PC-9 (cell line): ENCODE measurements around the gene SPINT1. TPM values are rescaled to one million over a fixed set of nuclear protein-coding genes. Genes with fewer than 3 reads are reported as not detected.

Experiments used
- BruUV-seq: library from RNA; stranded (reverse); fragments of 400-500 nt; replicated peaks from 2 replicates; lab custom pipeline; 2021; lab: Mats Ljungman, UMichigan
- CTCF ChIA-PET: fragments of 300-600 bp; sonication (Branson Sonifier 250); formaldehyde crosslinking; loops from one replicate; lab custom pipeline; 2022; ENCODE audit warnings: antibody characterized with exemption; lab: Charles Lee
- POLR2A ChIA-PET: fragments of 300-600 bp; sonication (Branson Sonifier 250); formaldehyde crosslinking; loops from one replicate; lab custom pipeline; 2022; ENCODE audit warnings: antibody characterized with exemption; ENCODE audit not compliant: unreplicated experiment; lab: Charles Lee
- DNase-seq, 2 experiments: peaks; one replicate each; pipeline versions ENCODE4 v3.0.0 to v3.0.0-alpha.2; 2015 to 2022; ENCODE audit warnings: mixed read lengths in 1 of 2
- H2AFZ ChIP-seq: fragments of 200-600 bp; sonication (generic); 2 replicates; pipeline ENCODE4 v1.8.1; 2017; ENCODE audit warnings: antibody characterized with exemption
- H3F3A ChIP-seq: fragments of 200-600 bp; sonication (generic); 2 replicates; pipeline ENCODE4 v1.8.1; 2017; ENCODE audit warnings: antibody characterized with exemption, mild to moderate bottlenecking, low read depth; ENCODE audit not compliant: insufficient read depth
- H3K27ac ChIP-seq: fragments of 200-600 bp; sonication (generic); 2 replicates; pipeline ENCODE4 v1.6.1; 2016; ENCODE audit warnings: mixed run types
- H3K27me3 ChIP-seq: fragments of 200-600 bp; sonication (generic); 2 replicates; pipeline ENCODE4 v1.6.1; 2016; ENCODE audit warnings: low read depth, mixed run types; ENCODE audit not compliant: insufficient read depth
- H3K36me3 ChIP-seq: fragments of 200-600 bp; sonication (generic); 2 replicates; pipeline ENCODE4 v1.6.1; 2016; ENCODE audit warnings: low read depth, mixed run types
- H3K4me1 ChIP-seq: fragments of 200-600 bp; sonication (generic); replicated peaks from 2 replicates; pipeline ENCODE4 v1.6.1; 2016; ENCODE audit warnings: mixed run types; ENCODE audit not compliant: insufficient read depth
- H3K4me2 ChIP-seq: fragments of 200-600 bp; sonication (generic); 2 replicates; pipeline ENCODE4 v1.6.1; 2017; ENCODE audit warnings: mixed run types
- H3K4me3 ChIP-seq: fragments of 200-600 bp; sonication (generic); 2 replicates; pipeline ENCODE4 v1.6.1; 2016; ENCODE audit warnings: mixed run types
- H3K79me2 ChIP-seq: fragments of 200-600 bp; sonication (generic); 2 replicates; pipeline ENCODE4 v1.6.1; 2017; ENCODE audit warnings: low read depth, mixed run types
- H3K9me2 ChIP-seq: fragments of 200-600 bp; sonication (generic); 2 replicates; pipeline ENCODE4 v1.8.1; 2017; ENCODE audit warnings: mild to moderate bottlenecking; ENCODE audit not compliant: insufficient read depth
- H3K9me3 ChIP-seq: fragments of 200-600 bp; sonication (generic); 2 replicates; pipeline ENCODE4 v1.8.1; 2016; ENCODE audit warnings: low read depth; ENCODE audit not compliant: insufficient read depth
- H4K20me1 ChIP-seq: fragments of 200-600 bp; sonication (generic); 2 replicates; pipeline ENCODE4 v1.8.1; 2017; ENCODE audit not compliant: insufficient read depth
- CTCF ChIP-seq: fragments of 200-600 bp; sonication (generic); conservative IDR thresholded peaks from 2 replicates; pipeline ENCODE4 v1.6.1; 2017; ENCODE audit warnings: mixed run types, antibody characterized with exemption, mild to moderate bottlenecking, moderate library complexity
- EZH2 ChIP-seq: fragments of 200-600 bp; sonication (generic); IDR thresholded peaks from 2 replicates; pipeline ENCODE4 v1.8.0; 2017; ENCODE audit warnings: antibody characterized with exemption, low read depth
- intact Hi-C: fragments of 100-400 bp; cut with micrococcal nuclease; formaldehyde crosslinking; loops from one replicate; pipeline ENCODE4 v1.10.0; 2022; ENCODE audit not compliant: unreplicated experiment
- total RNA-seq: library from RNA; stranded (reverse); gene quantifications from 2 replicates; pipeline ENCODE4 v1.2.3, GENCODE V29; 2021

SPINT1 gene
- total RNA-seq, 1 experiment from 2014 or later: 141 TPM

GRCh38 chr15:40892447-40893012 lies 48.7 kb downstream of the SPINT1 start:
- DNase-seq: no peak
- no peak overlapping the region for H3K4me2 ChIP-seq
- H3K9me3 ChIP-seq: no peaks in the 10 kb centered on the region
- no peaks in the 10 kb centered on the region for H3K27me3 ChIP-seq
- H2AFZ ChIP-seq: no peak overlapping the region
- H3K79me2 ChIP-seq: peaks cover 22% of the 10 kb centered on the region
- H3K36me3 ChIP-seq: no peaks in the 10 kb centered on the region; the same call in 1 of the 2 replicates
- H3K4me3 ChIP-seq: no peak overlapping the region
- BruUV-seq: no TSS peak
- CTCF ChIA-PET: interaction anchor here (0.5 to 3.0 kb wide), 15 partner anchors 14 to 324 kb away, joined by 3 to 84 read pairs (median 4); partner anchors contain the start of gene RHOV
- no peaks in the 10 kb centered on the region for H3K9me2 ChIP-seq
- peaks cover 6% of the 10 kb centered on the region; the same call in 1 of the 2 replicates for H3F3A ChIP-seq
- TF ChIP-seq EZH2 (no peak), CTCF (no peak)
- POLR2A ChIA-PET: interaction anchor here (0.5 to 1.2 kb wide), 4 partner anchors 16 to 107 kb away, joined by 3 to 4 read pairs (median 4); partner anchors contain the start of gene RHOV
- intact Hi-C loops: loop anchor here (1.0 to 5.0 kb wide), 2 partner anchors 105 to 615 kb away; no protein-coding TSS in a partner anchor
- H3K27ac ChIP-seq: no peak overlapping the region
- no peaks in the 10 kb centered on the region for H4K20me1 ChIP-seq
- peaks cover 20% of the 10 kb centered on the region for H3K4me1 ChIP-seq

GRCh38 chr15:40893019-40893670 lies 49.3 kb downstream of the SPINT1 start:
- intact Hi-C loops: loop anchor here (5.0 kb wide), 1 partner anchor 616 kb away; no protein-coding TSS in a partner anchor
- H3K27ac ChIP-seq: no peak overlapping the region
- peaks cover 20% of the 10 kb centered on the region for H3K4me1 ChIP-seq
- DNase-seq: no peak
- no peaks in the 10 kb centered on the region for H3K9me3 ChIP-seq
- no peak overlapping the region for H3K4me3 ChIP-seq
- peaks cover 6% of the 10 kb centered on the region; the same call in 1 of the 2 replicates for H3F3A ChIP-seq
- no peaks in the 10 kb centered on the region for H3K27me3 ChIP-seq
- H4K20me1 ChIP-seq: no peaks in the 10 kb centered on the region
- ChIA-PET POLR2A (no interaction called here), CTCF (interaction anchor here (0.6 to 3.1 kb wide), 4 partner anchors 19 to 146 kb away, joined by 3 to 84 read pairs (median 24); partner anchors contain the start of gene RHOV)
- H2AFZ ChIP-seq: no peak overlapping the region
- H3K4me2 ChIP-seq: no peak overlapping the region; the same call in 1 of the 2 replicates
- no TSS peak for BruUV-seq
- peaks cover 22% of the 10 kb centered on the region for H3K79me2 ChIP-seq
- no peaks in the 10 kb centered on the region; the same call in 1 of the 2 replicates for H3K36me3 ChIP-seq
- TF ChIP-seq EZH2 (no peak), CTCF (no peak)
- H3K9me2 ChIP-seq: no peaks in the 10 kb centered on the region
